Measurements from ENCODE around the gene LRRC15. TPM values are rescaled to one million over a fixed set of nuclear protein-coding genes. Genes with fewer than 3 reads are reported as not detected.

LRRC15 gene
- total RNA-seq, 1 experiment from 2014 or later = not detected

- intact Hi-C loops (cut with micrococcal nuclease) = no loop called here
- Mint-ChIP-seq H3K4me3 (ENCODE audit: unreplicated experiment) (no peak overlapping the region), H3K36me3 (ENCODE audit: insufficient read depth, unreplicated experiment) (no peaks in the 10 kb centered on the region), H3K27me3 (ENCODE audit: insufficient read depth, unreplicated experiment) (peaks cover 35% of the 10 kb centered on the region), H3K27ac (ENCODE audit: low read depth, unreplicated experiment) (no peak overlapping the region), H3K9me3 (ENCODE audit: unreplicated experiment) (no peaks in the 10 kb centered on the region), H3K4me1 (ENCODE audit: insufficient read depth, unreplicated experiment) (no peaks in the 10 kb centered on the region)
- BruUV-seq (replicated peaks) = no TSS peak
- TF ChIP-seq, protein P1, sequence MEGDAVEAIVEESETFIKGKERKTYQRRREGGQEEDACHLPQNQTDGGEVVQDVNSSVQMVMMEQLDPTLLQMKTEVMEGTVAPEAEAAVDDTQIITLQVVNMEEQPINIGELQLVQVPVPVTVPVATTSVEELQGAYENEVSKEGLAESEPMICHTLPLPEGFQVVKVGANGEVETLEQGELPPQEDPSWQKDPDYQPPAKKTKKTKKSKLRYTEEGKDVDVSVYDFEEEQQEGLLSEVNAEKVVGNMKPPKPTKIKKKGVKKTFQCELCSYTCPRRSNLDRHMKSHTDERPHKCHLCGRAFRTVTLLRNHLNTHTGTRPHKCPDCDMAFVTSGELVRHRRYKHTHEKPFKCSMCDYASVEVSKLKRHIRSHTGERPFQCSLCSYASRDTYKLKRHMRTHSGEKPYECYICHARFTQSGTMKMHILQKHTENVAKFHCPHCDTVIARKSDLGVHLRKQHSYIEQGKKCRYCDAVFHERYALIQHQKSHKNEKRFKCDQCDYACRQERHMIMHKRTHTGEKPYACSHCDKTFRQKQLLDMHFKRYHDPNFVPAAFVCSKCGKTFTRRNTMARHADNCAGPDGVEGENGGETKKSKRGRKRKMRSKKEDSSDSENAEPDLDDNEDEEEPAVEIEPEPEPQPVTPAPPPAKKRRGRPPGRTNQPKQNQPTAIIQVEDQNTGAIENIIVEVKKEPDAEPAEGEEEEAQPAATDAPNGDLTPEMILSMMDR (IDR thresholded peaks at IDR 0.05; ENCODE audit: unreplicated experiment) = no peak
- DNase-seq (ENCODE audit: unreplicated experiment) = no peak
- ChIA-PET POLR2A (no interaction called here), CTCF (no interaction called here)
Observed at GRCh38 chr3:194382892-194383223, 13.3 kb upstream of the LRRC15 start.

- intact Hi-C loops (cut with micrococcal nuclease) = no loop called here
- CTCF ChIA-PET = no interaction called here
- Mint-ChIP-seq H3K27ac (ENCODE audit: low read depth, unreplicated experiment) (no peak overlapping the region), H3K4me3 (ENCODE audit: unreplicated experiment) (no peak overlapping the region), H3K27me3 (ENCODE audit: insufficient read depth, unreplicated experiment) (peaks cover 36% of the 10 kb centered on the region), H3K9me3 (ENCODE audit: unreplicated experiment) (no peaks in the 10 kb centered on the region), H3K4me1 (ENCODE audit: insufficient read depth, unreplicated experiment) (no peaks in the 10 kb centered on the region), H3K36me3 (ENCODE audit: insufficient read depth, unreplicated experiment) (no peaks in the 10 kb centered on the region)
- no TSS peak for BruUV-seq (replicated peaks)
- POLR2A ChIA-PET = no interaction called here
- TF ChIP-seq, protein P1 (IDR thresholded peaks at IDR 0.05; ENCODE audit: unreplicated experiment) = no peak
- no peak for DNase-seq (ENCODE audit: unreplicated experiment)
Observed at GRCh38 chr3:194382196-194382891, 12.8 kb upstream of the LRRC15 start.

DNA sequence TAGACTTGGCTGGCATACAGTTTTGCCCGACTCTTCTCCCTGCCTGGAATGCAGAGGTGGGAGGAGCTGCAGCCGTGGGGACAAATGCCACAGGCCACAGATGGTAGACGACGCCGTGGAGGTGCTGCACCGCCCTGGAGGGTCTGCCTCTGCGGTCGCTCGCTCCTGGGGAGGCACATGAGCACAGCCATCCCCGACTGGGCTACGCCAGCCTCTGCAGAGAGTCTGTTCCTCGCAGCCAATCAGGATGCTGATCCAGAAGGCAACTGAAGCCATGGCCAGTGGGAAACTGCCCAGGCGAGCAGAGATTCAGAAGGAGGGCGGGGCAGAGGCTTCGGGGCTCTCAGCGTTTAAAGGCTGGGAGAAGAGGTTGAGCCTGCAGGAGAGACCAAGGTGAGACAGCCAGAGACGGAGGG lies 11.9 kb upstream of the LRRC15 start:
- TF ChIP-seq, protein P1 (IDR thresholded peaks at IDR 0.05; ENCODE audit: unreplicated experiment) = no peak
- Mint-ChIP-seq H3K27ac (ENCODE audit: low read depth, unreplicated experiment) (no peak overlapping the region), H3K4me1 (ENCODE audit: insufficient read depth, unreplicated experiment) (no peaks in the 10 kb centered on the region), H3K27me3 (ENCODE audit: insufficient read depth, unreplicated experiment) (peaks cover 45% of the 10 kb centered on the region), H3K9me3 (ENCODE audit: unreplicated experiment) (no peaks in the 10 kb centered on the region), H3K36me3 (ENCODE audit: insufficient read depth, unreplicated experiment) (no peaks in the 10 kb centered on the region), H3K4me3 (ENCODE audit: unreplicated experiment) (no peak overlapping the region)
- intact Hi-C loops (cut with micrococcal nuclease) = no loop called here
- BruUV-seq (replicated peaks) = no TSS peak
- ChIA-PET POLR2A (no interaction called here), CTCF (no interaction called here)
- DNase-seq (ENCODE audit: unreplicated experiment) = no peak

GRCh38 chr3:194380326-194380725 lies 10.8 kb upstream of the LRRC15 start:
- ChIA-PET POLR2A (interaction anchor here (1.0 kb wide), 1 partner anchor 9 kb away, joined by 3 read pairs; no protein-coding TSS in a partner anchor), CTCF (interaction anchor here (0.7 to 0.9 kb wide), 2 partner anchors 35 to 37 kb away, joined by 3 to 4 read pairs; no protein-coding TSS in a partner anchor)
- no peak for DNase-seq (ENCODE audit: unreplicated experiment)
- Mint-ChIP-seq H3K27ac (ENCODE audit: low read depth, unreplicated experiment) (no peak overlapping the region), H3K36me3 (ENCODE audit: insufficient read depth, unreplicated experiment) (no peaks in the 10 kb centered on the region), H3K27me3 (ENCODE audit: insufficient read depth, unreplicated experiment) (peaks cover 54% of the 10 kb centered on the region), H3K9me3 (ENCODE audit: unreplicated experiment) (no peaks in the 10 kb centered on the region), H3K4me3 (ENCODE audit: unreplicated experiment) (no peak overlapping the region), H3K4me1 (ENCODE audit: insufficient read depth, unreplicated experiment) (no peaks in the 10 kb centered on the region)
- BruUV-seq (replicated peaks) = no TSS peak
- TF ChIP-seq, protein P1 (IDR thresholded peaks at IDR 0.05; ENCODE audit: unreplicated experiment) = no peak
- intact Hi-C loops (cut with micrococcal nuclease) = no loop called here

Data from MCF 10A (cell line).